Activated CD8-positive, alpha-beta memory T cell treated with anti-CD3 and anti-CD28 coated beads, Interleukin-2, amount 50 U/mL, for 48 hours (primary cell): ENCODE data around the gene USH1G.
"Not testable (repeated sequence)": the region's sequence is repeated elsewhere in the genome, so short reads cannot be mapped to it uniquely, and the experiment has no call there.

ENCODE experiments used
- DNase-seq: peaks from one replicate; pipeline ENCODE4 v3.0.0-alpha.2; 2020

USH1G gene

GRCh38 chr17:74925242-74925641 is 2.2 kb upstream of the USH1G start:
- no peak for DNase-seq

GRCh38 chr17:74924250-74924948 is 1.3 kb upstream of the USH1G start, which contains the start of gene OTOP2:
Gene OTOP2, plus strand, starts transcription at chr17:74924273. Its CDS starts 360 bp downstream, at chr17:74924633.
- DNase-seq = no peak

GRCh38 chr17:74923538-74924249 is 639 bp upstream of the USH1G start:
- DNase-seq = peak; percentile 96

GRCh38 chr17:74922172-74922571 is 883 bp downstream of the USH1G start:
- no peak for DNase-seq

- DNase-seq = no peak
Observed at GRCh38 chr17:74921769-74922168, 1.3 kb downstream of the USH1G start.

GRCh38 chr17:74921026-74921681 is 1.9 kb downstream of the USH1G start:
- no peak for DNase-seq

- no peak for DNase-seq
Observed at GRCh38 chr17:74920642-74921025, 2.4 kb downstream of the USH1G start.

GRCh38 chr17:74920306-74920620 is 2.8 kb downstream of the USH1G start:
- no peak for DNase-seq

- no peak for DNase-seq
Observed at GRCh38 chr17:74919440-74920305, 3.4 kb downstream of the USH1G start.

- DNase-seq = no peak
Observed at GRCh38 chr17:74918906-74919305, 4.1 kb downstream of the USH1G start.

- no peak for DNase-seq
Observed at GRCh38 chr17:74917430-74917829, 5.6 kb downstream of the USH1G start.

GRCh38 chr17:74916851-74917199 is 6.2 kb downstream of the USH1G start:
- no peak for DNase-seq

- no peak for DNase-seq
Observed at GRCh38 chr17:74916136-74916850, 6.8 kb downstream of the USH1G start.

- DNase-seq = not testable (repeated sequence)
Observed at GRCh38 chr17:74911423-74911822, 11.6 kb downstream of the USH1G start.

- DNase-seq = not testable (repeated sequence)
Observed at GRCh38 chr17:74909097-74909496, 14.0 kb downstream of the USH1G start.

- DNase-seq = no peak
Observed at GRCh38 chr17:74907012-74907411, 16.0 kb downstream of the USH1G start.

GRCh38 chr17:74906214-74906793 is 16.8 kb downstream of the USH1G start:
- DNase-seq = not testable (repeated sequence)

- DNase-seq = no peak
Observed at GRCh38 chr17:74904687-74905409, 18.2 kb downstream of the USH1G start.

GRCh38 chr17:74903671-74904070 is 19.4 kb downstream of the USH1G start:
- DNase-seq = no peak

GRCh38 chr17:74903034-74903433 is 20.0 kb downstream of the USH1G start:
- DNase-seq = no peak

GRCh38 chr17:74901353-74902135 is 21.5 kb downstream of the USH1G start:
- DNase-seq = no peak
